AG04449 (cell line): ENCODE data around the gene UQCRQ.

Experiments
- CTCF ChIA-PET: fragments of 350-600 bp; formaldehyde crosslinking; extraction: SDS; loops from one replicate; lab custom pipeline; 2021; ENCODE audit warnings: antibody characterized with exemption; lab: Yijun Ruan, JAX
- POLR2A ChIA-PET: fragments of 400-600, 350-600 bp; formaldehyde crosslinking; extraction: SDS; loops from one replicate; lab custom pipeline; 2020; ENCODE audit warnings: antibody characterized with exemption, inconsistent platforms; lab: Yijun Ruan, JAX
- DNase-seq: peaks from one replicate; pipeline ENCODE4 v3.0.0-alpha.2; 2010; ENCODE audit warnings: low read depth, low spot score
- H3K4me3 ChIP-seq: 2 replicates; pipeline ENCODE4 v1.5.1; 2011; ENCODE audit warnings: low read depth, mild to moderate bottlenecking, control low read depth, low read length
- CTCF ChIP-seq: IDR thresholded peaks from one replicate; pipeline ENCODE4 v1.5.1; 2011; ENCODE audit warnings: mild to moderate bottlenecking, moderate library complexity, low read length, control low read depth, inconsistent platforms; ENCODE audit not compliant: insufficient read depth; ENCODE audit errors: missing control alignments

The UQCRQ gene

DNA sequence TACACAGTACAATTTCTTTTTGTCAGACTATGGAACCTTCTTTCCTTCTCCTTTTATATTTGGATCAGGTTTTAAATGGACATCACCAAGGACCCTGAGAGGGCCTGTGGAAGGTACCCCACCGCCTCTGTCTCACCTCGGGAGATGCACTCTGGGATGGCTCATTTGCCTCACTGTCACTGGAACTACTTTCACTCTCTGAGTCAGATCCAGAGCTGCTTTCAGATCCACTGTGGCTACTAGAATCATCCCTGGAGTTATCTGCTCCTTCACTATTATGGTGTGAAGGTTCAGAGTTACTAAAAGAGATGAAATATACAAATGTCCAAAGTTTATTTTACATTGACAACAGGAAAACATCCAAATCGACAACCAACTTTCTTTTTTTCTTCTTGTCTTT, 31.7 kb downstream of the UQCRQ start:
- DNase-seq: no peak
- no peak overlapping the region for H3K4me3 ChIP-seq
- no peak for TF ChIP-seq CTCF
- CTCF ChIA-PET: interaction anchor here (3.6 kb wide), 1 partner anchor 15 kb away, joined by 12 read pairs; no protein-coding TSS in a partner anchor
- POLR2A ChIA-PET: no interaction called here

GRCh38 chr5:132901036-132901435, 34.6 kb downstream of the UQCRQ start:
- ChIA-PET CTCF (interaction anchor here (0.6 to 3.6 kb wide), 4 partner anchors 12 to 18 kb away, joined by 3 to 12 read pairs (median 4); no protein-coding TSS in a partner anchor), POLR2A (no interaction called here)
- H3K4me3 ChIP-seq: no peak overlapping the region
- DNase-seq: no peak
- TF ChIP-seq CTCF: no peak

GRCh38 chr5:132901730-132902129, 35.3 kb downstream of the UQCRQ start:
- CTCF ChIA-PET: interaction anchor here (0.6 to 1.3 kb wide), 2 partner anchors 13 kb away, joined by 3 to 4 read pairs; no protein-coding TSS in a partner anchor
- POLR2A ChIA-PET: no interaction called here

GRCh38 chr5:132905938-132906337, 39.5 kb downstream of the UQCRQ start:
- CTCF ChIA-PET: interaction anchor here (0.9 kb wide), 1 partner anchor 11 kb away, joined by 3 read pairs; no protein-coding TSS in a partner anchor
- no peak overlapping the region for H3K4me3 ChIP-seq
- POLR2A ChIA-PET: interaction anchor here (0.6 kb wide), 1 partner anchor 25 kb away, joined by 4 read pairs; no protein-coding TSS in a partner anchor
- TF ChIP-seq CTCF: no peak
- DNase-seq: no peak

More at GRCh38 chr5:132901730-132902129, 35.3 kb downstream of the UQCRQ start:
- TF ChIP-seq CTCF: no peak
- no peak overlapping the region for H3K4me3 ChIP-seq
- DNase-seq: no peak

DNA sequence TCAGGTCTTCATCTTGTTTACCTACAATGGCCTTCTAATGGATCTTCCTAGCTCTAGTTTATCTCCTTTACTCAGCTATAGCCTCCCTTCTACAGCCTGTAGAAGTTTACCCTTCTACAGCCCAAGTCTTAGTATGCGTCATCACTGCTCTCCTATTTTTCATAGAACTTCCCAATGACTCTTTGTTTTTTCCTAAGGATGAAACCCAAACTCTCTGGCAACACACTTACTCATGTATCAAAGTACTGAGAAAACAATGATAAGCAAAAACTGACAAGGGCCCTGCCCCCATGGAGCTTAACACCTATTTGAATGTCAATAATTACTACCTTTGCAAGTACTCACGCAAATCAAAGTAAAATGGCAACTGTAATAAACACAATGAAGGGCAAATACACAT, 40.7 kb downstream of the UQCRQ start:
- ChIA-PET POLR2A (no interaction called here), CTCF (no interaction called here)
- H3K4me3 ChIP-seq: no peak overlapping the region
- DNase-seq: no peak
- no peak for TF ChIP-seq CTCF

DNA sequence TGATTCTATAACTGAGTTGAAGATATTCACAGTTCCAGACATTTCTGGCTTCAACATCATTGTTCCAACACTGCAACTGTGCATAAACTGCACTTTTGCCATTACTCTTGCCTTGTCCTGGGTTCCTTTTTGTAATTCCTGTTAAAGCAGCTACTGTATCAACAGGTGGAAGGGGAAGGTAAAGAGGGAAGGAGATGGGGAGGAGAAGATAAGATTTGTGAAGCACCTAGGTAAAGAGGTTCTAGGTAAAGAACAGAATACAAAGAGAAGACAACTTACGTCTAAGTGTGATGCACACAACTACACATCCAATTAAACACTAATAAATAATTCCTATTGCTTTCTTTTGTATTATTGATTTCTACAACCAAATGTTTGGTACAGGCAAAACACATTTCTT, 43.3 kb downstream of the UQCRQ start:
- no peak for DNase-seq
- POLR2A ChIA-PET: interaction anchor here (0.6 kb wide), 1 partner anchor 142 kb away, joined by 3 read pairs; no protein-coding TSS in a partner anchor
- CTCF ChIA-PET: no interaction called here
- no peak for TF ChIP-seq CTCF
- H3K4me3 ChIP-seq: no peak overlapping the region
